NCI-H345 treated with DMSO at 0.1 percent for 48 hours (cell line): ENCODE measurements around the gene ZMYND19.
"Not testable (repeated sequence)": the region's sequence is repeated elsewhere in the genome, so short reads cannot be mapped to it uniquely, and the experiment has no call there.

Experiments used
- DNase-seq: peaks from one replicate; lab custom pipeline; 2025; ENCODE audit not compliant: unreplicated experiment; lab: John Stamatoyannopoulos, UW

Gene ZMYND19

GRCh38 chr9:137589441-137590122 is 730 bp downstream of the ZMYND19 start:
- no peak for DNase-seq

- no peak for DNase-seq
Observed at GRCh38 chr9:137588891-137589290, 1.4 kb downstream of the ZMYND19 start.

- DNase-seq = no peak
Observed at GRCh38 chr9:137588311-137588710, 2.0 kb downstream of the ZMYND19 start.

- no peak for DNase-seq
Observed at GRCh38 chr9:137586854-137587253, 3.5 kb downstream of the ZMYND19 start.

- DNase-seq = no peak
Observed at GRCh38 chr9:137583957-137584356, 6.4 kb downstream of the ZMYND19 start.

GRCh38 chr9:137583347-137583746 is 7.0 kb downstream of the ZMYND19 start:
- no peak for DNase-seq

GRCh38 chr9:137582286-137582860 is 7.9 kb downstream of the ZMYND19 start:
- no peak for DNase-seq

- DNase-seq = no peak
Observed at GRCh38 chr9:137581361-137582285, 8.7 kb downstream of the ZMYND19 start.

GRCh38 chr9:137580954-137581322 is 9.4 kb downstream of the ZMYND19 start:
- no peak for DNase-seq

- no peak for DNase-seq
Observed at GRCh38 chr9:137580209-137580953, 9.9 kb downstream of the ZMYND19 start.

- DNase-seq = no peak
Observed at GRCh38 chr9:137579259-137579604, 11.1 kb downstream of the ZMYND19 start.

- peak; percentile 89 for DNase-seq
Observed at GRCh38 chr9:137578518-137579258, 11.6 kb downstream of the ZMYND19 start, which contains the start of gene DPH7. Gene DPH7, minus strand, starts transcription at chr9:137578925. Its CDS starts 148 bp downstream, at chr9:137578777.

GRCh38 chr9:137575716-137576411 is 14.4 kb downstream of the ZMYND19 start:
- no peak for DNase-seq

GRCh38 chr9:137575364-137575715 is 15.0 kb downstream of the ZMYND19 start:
- no peak for DNase-seq

- no peak for DNase-seq
Observed at GRCh38 chr9:137574192-137574591, 16.1 kb downstream of the ZMYND19 start.

- no peak for DNase-seq
Observed at GRCh38 chr9:137570566-137570965, 19.7 kb downstream of the ZMYND19 start.

GRCh38 chr9:137569609-137570203 is 20.6 kb downstream of the ZMYND19 start:
- no peak for DNase-seq

- DNase-seq = not testable (repeated sequence)
Observed at GRCh38 chr9:137568445-137568844, 21.9 kb downstream of the ZMYND19 start.

GRCh38 chr9:137564817-137565411 is 25.4 kb downstream of the ZMYND19 start:
- no peak for DNase-seq
